ENCODE results near the gene VANGL2. TPM values are rescaled to one million over a fixed set of nuclear protein-coding genes. Genes with fewer than 3 reads are reported as not detected.
A peak's percentile ranks its signal among the peaks of the same experiment; 100 is the strongest.
"Not testable (repeated sequence)": the region's sequence is repeated elsewhere in the genome, so short reads cannot be mapped to it uniquely, and the experiment has no call there.

The VANGL2 gene
- total RNA-seq, 1 donor from 2014 or later, result 7.2 TPM

- DNase-seq (ENCODE audit: low read depth), result no peak
- TF ChIP-seq CTCF (conservative IDR thresholded peaks at IDR 0.05; ENCODE audit: low read depth, low read length), result no peak
- H3K4me3 ChIP-seq (ENCODE audit: low read depth, low read length), result no peak overlapping the region
These were observed 24.4 kb upstream of the VANGL2 start for GRCh38 chr1:160375788-160376524.

- H3K4me3 ChIP-seq (ENCODE audit: low read depth, low read length), result no peak overlapping the region
- DNase-seq (ENCODE audit: low read depth), result peak; percentile 15
- peak; percentile 96 for TF ChIP-seq CTCF (conservative IDR thresholded peaks at IDR 0.05; ENCODE audit: low read depth, low read length)
These were observed 23.7 kb upstream of the VANGL2 start for GRCh38 chr1:160376525-160377131.

GRCh38 chr1:160377585-160378206 is 22.7 kb upstream of the VANGL2 start:
- TF ChIP-seq CTCF (conservative IDR thresholded peaks at IDR 0.05; ENCODE audit: low read depth, low read length), result no peak
- DNase-seq (ENCODE audit: low read depth), result no peak

GRCh38 chr1:160384812-160385211 is 15.6 kb upstream of the VANGL2 start:
- not testable (repeated sequence) for DNase-seq (ENCODE audit: low read depth); H3K4me3 ChIP-seq (ENCODE audit: low read depth, low read length)

More at GRCh38 chr1:160377585-160378206, 22.7 kb upstream of the VANGL2 start:
- H3K4me3 ChIP-seq (ENCODE audit: low read depth, low read length), result no peak overlapping the region

- not testable (repeated sequence) for H3K4me3 ChIP-seq (ENCODE audit: low read depth, low read length); DNase-seq (ENCODE audit: low read depth)
These were observed 12.0 kb upstream of the VANGL2 start for GRCh38 chr1:160388406-160388805.

GRCh38 chr1:160394673-160395072 is 5.7 kb upstream of the VANGL2 start:
- no peak for DNase-seq (ENCODE audit: low read depth)
- TF ChIP-seq CTCF (conservative IDR thresholded peaks at IDR 0.05; ENCODE audit: low read depth, low read length), result no peak
- H3K4me3 ChIP-seq (ENCODE audit: low read depth, low read length), result no peak overlapping the region

- no peak for TF ChIP-seq CTCF (conservative IDR thresholded peaks at IDR 0.05; ENCODE audit: low read depth, low read length)
- no peak overlapping the region for H3K4me3 ChIP-seq (ENCODE audit: low read depth, low read length)
These were observed 2.7 kb upstream of the VANGL2 start for GRCh38 chr1:160397651-160398050.

GRCh38 chr1:160398823-160399222 is 1.5 kb upstream of the VANGL2 start:
- DNase-seq (ENCODE audit: low read depth), result no peak
- no peak for TF ChIP-seq CTCF (conservative IDR thresholded peaks at IDR 0.05; ENCODE audit: low read depth, low read length)
- H3K4me3 ChIP-seq (ENCODE audit: low read depth, low read length), result no peak overlapping the region

More at GRCh38 chr1:160397651-160398050, 2.7 kb upstream of the VANGL2 start:
- DNase-seq (ENCODE audit: low read depth), result no peak
